ENCODE results near the gene ZCRB1. TPM values are rescaled to one million over a fixed set of nuclear protein-coding genes. Genes with fewer than 3 reads are reported as not detected.

Gene ZCRB1
- total RNA-seq, 1 experiment from 2014 or later, result 90.2 TPM

GRCh38 chr12:42281278-42281677 lies 44.6 kb downstream of the ZCRB1 start:
- no peak for DNase-seq (ENCODE audit: low spot score)

GRCh38 chr12:42278128-42278510 lies 47.8 kb downstream of the ZCRB1 start:
- no peak for DNase-seq (ENCODE audit: low spot score)

- DNase-seq (ENCODE audit: low spot score), result no peak
Observed at GRCh38 chr12:42277396-42278127, 48.3 kb downstream of the ZCRB1 start.

GRCh38 chr12:42275499-42275898 lies 50.4 kb downstream of the ZCRB1 start:
- no peak for DNase-seq (ENCODE audit: low spot score)

GRCh38 chr12:42273706-42274105 lies 52.2 kb downstream of the ZCRB1 start:
- no peak for DNase-seq (ENCODE audit: low spot score)

DNA sequence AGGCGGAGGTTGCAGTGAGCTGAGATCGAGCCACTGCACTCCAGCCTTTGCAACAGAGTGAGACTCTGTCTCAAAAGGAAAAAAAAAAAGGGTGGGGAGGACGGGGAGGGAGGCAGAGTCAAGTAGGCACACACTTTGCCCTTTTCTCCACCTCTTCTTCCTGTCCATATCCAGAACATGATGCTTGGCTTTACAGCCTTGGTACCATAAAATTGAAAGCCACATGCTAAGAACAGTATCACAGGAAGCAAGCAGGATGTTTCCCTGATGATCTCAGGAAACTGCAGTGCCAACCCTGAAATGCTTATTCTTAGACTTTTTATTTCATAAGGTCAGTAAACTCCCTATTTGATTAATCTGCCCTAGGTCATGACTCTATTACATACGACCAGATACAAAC lies 55.3 kb downstream of the ZCRB1 start:
- DNase-seq (ENCODE audit: low spot score), result no peak

DNA sequence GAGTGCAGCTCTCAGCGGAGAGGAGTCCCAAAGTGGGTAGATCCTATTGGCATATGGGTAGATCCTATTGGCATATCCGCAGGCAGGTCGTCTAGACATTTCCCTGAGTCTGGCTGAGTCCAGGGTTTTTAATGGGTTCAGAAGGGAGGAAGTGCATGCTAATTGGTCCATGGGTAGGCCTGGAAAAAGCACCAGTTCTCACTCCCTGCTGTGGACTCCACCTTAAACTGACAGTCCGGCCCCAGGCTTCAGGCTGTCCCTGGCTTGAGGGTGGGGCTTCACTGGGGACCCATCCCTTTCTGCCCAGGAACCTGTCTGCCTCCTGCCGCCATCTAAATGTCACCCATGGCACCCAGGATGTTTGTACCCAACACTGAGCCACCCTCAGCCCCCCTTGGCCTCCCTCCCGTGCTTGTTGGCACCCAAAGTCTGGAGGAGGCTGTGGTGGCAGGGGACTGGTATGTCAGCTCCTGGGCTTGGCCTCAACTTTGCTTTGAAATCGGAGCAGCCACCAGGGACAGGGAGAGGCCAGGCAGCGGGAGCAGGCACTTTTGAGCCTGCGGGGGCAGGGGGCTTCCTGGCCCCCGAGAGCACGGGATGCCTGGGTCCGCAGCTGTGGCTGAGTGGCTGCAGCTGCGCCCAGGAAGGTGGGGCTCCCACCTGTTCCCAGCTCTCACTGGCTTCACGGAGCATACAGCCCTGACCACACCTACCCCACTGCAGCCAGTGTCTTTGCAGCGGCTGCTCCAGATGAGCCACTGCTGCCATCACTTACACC lies 58.3 kb downstream of the ZCRB1 start:
- DNase-seq (ENCODE audit: low spot score), result no peak

DNA sequence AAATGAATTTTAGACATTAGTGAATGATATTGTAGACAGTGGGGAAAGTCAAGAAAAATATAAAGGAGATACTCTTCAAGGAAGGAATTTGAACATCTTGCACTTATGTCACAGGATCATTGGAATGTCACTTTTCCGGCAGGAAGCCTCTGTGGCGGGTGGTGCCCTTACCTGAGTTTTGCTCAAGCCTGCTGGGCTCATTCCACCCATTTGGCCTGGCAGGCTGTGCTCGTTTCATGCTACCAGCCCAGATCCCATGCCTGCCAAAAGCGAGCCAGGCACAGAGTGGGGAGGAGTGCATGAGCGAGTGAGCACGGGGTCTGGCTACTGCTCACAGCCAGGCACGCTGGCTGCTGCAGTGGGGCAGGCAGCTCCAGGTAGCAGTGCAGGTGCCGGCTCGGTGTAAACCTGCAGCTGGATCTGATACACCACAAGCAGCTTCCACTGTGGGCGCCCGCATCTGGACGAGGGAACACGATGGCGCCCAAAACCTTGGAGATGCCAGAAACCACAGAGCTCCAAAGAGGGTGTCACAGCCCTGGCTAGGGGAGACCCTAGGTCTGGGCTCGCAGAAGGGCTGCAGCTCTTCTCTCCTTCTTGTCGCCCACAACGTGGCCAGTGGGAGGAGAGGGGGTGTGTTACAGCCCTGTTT lies 59.2 kb downstream of the ZCRB1 start:
- no peak for DNase-seq (ENCODE audit: low spot score)

GRCh38 chr12:42262271-42262670 lies 63.6 kb downstream of the ZCRB1 start:
- DNase-seq (ENCODE audit: low spot score), result no peak

Other genes starting within 250 kb of the ZCRB1 start
- 19.4 and 20.7 TPM in 2 replicates for gene GXYLT1, start 181.2 kb downstream of the ZCRB1 start, total RNA-seq (2014; rRNA removed; shearing (Covaris generic))
- gene YAF2, start 87.8 kb downstream of the ZCRB1 start, total RNA-seq (2014; rRNA removed; shearing (Covaris generic)), result 21.2 and 22.7 TPM in 2 replicates
- 78.7 and 94.4 TPM in 2 replicates for gene PPHLN1, start 73 bp upstream of the ZCRB1 start, total RNA-seq (2014; rRNA removed; shearing (Covaris generic))

Data from A172 (cell line).